GM12875 (cell line): ENCODE data around the gene CGB3.
"Not testable (repeated sequence)": the region's sequence is repeated elsewhere in the genome, so short reads cannot be mapped to it uniquely, and the experiment has no call there.

Source experiments
- H3K4me3 ChIP-seq: one replicate; pipeline ENCODE4 v1.5.1; 2011; ENCODE audit warnings: low read depth, low read length, control low read depth
- TF ChIP-seq, protein P1 (sequence below): IDR thresholded peaks from 2 replicates; pipeline ENCODE4 v1.5.1; 2011; ENCODE audit warnings: low read depth, mild to moderate bottlenecking, control low read depth, inconsistent platforms, low read length, moderate library complexity, borderline replicate concordance; ENCODE audit not compliant: insufficient read depth

The CGB3 gene

DNA sequence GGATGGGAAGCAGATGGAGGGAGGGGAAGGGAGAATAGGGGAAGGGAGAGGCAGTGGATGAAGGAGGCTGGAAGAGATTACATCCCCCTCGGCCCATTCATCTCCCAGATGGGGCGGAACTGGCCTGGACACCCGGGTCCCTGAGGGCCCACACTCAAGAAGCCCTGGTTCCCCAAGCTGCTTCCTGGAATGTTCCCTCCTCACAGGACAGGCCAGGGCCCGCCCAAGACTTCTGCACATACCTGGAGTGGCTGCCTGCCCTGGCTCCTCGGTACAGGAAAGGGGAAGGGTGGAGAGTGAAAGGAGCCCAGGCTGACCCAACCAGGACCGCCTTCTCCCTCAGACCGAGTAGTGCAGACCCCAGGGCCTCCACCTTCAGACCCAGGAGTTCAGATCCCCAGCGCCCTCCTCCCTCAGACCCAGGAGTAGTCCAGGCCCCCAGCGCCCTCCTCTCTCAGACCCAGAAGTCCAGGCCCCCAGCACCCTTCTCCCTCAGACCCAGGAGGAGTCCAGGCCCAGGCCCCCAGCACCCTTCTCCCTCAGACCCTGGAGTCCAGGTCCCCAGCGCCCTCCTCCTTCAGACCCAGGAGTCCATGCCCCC, 40.0 kb upstream of the CGB3 start:
- H3K4me3 ChIP-seq: no peak overlapping the region
- TF ChIP-seq, protein P1, sequence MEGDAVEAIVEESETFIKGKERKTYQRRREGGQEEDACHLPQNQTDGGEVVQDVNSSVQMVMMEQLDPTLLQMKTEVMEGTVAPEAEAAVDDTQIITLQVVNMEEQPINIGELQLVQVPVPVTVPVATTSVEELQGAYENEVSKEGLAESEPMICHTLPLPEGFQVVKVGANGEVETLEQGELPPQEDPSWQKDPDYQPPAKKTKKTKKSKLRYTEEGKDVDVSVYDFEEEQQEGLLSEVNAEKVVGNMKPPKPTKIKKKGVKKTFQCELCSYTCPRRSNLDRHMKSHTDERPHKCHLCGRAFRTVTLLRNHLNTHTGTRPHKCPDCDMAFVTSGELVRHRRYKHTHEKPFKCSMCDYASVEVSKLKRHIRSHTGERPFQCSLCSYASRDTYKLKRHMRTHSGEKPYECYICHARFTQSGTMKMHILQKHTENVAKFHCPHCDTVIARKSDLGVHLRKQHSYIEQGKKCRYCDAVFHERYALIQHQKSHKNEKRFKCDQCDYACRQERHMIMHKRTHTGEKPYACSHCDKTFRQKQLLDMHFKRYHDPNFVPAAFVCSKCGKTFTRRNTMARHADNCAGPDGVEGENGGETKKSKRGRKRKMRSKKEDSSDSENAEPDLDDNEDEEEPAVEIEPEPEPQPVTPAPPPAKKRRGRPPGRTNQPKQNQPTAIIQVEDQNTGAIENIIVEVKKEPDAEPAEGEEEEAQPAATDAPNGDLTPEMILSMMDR: no peak

DNA sequence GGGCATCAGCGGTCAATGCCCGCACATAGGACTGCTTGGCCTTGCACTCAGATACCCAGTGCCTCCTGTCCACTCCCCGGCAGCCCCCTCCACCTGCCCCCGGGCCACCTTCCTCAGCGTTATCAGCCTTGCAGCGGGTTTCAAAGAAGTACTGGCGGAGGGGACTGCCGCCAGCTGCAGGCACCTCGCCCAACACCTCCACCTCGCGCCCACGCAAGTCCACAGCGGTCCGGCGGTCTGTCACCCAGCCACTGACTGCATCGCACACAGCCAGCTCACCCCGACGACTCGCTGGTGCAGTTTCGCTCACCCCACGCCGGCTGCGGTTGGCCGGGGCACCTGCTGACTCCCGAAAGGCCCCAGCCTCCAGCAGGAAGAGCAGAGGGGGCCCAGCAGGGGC, 37.3 kb upstream of the CGB3 start:
- TF ChIP-seq, protein P1: no peak
- H3K4me3 ChIP-seq: no peak overlapping the region

DNA sequence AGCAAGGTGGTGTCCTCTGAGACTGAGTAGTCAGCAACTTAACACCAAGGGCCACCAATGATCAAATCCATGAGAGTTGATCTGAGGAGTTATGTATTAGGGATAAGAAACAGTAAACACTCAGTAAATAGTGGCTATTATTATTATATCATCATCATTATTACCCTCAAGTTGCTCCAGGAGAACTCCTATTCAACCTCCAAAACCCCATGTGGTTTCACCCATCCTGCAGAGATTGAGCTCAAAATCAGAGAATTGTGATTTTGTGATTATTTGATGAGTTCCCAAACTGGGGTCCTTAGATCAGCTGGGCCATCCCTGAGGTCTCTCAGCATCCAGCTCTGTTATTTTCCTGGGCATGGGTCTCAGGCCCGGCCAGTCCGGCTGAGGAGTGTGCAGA, 36.9 kb upstream of the CGB3 start:
- TF ChIP-seq, protein P1: no peak
- no peak overlapping the region for H3K4me3 ChIP-seq

DNA sequence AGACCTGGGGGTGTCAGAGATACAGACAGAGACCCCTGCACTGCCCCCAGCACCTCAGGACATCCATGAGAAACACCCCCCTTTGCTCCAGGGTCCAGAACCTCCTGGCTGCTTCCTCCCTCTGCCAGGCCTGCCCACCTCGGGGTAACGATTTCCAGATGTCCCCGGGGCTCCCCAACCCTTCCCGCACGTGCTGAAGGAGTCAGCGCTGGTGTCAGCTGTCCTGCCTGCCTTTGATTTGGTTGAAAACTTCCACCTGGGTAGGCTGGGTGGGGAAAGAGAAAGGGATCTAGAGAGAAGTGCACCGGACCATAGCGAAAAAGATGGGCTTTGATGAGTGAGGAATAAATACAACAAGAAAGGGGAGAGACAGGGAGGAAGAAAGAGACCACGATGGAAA, 34.9 kb upstream of the CGB3 start:
- TF ChIP-seq, protein P1: no peak
- no peak overlapping the region for H3K4me3 ChIP-seq

DNA sequence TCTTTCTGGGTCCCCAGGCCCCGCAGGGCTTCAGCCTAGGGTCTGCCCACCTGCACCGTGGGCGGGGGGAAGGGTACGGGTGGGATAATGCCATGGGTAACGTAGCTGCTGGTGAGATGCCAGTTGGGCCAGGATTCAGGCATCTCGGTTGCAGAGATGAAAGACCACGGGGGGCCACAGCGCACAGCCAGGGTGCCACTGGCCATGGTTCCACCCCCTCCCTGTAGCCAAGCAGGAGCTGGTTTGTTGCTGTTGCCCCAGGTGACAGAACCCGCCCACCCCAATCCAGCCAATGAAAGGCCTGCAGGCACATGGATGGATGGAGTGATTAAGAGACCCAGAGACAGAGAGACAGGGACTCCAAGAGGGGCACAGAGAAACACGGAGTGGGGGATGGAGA, 34.4 kb upstream of the CGB3 start:
- TF ChIP-seq, protein P1: no peak
- H3K4me3 ChIP-seq: no peak overlapping the region

DNA sequence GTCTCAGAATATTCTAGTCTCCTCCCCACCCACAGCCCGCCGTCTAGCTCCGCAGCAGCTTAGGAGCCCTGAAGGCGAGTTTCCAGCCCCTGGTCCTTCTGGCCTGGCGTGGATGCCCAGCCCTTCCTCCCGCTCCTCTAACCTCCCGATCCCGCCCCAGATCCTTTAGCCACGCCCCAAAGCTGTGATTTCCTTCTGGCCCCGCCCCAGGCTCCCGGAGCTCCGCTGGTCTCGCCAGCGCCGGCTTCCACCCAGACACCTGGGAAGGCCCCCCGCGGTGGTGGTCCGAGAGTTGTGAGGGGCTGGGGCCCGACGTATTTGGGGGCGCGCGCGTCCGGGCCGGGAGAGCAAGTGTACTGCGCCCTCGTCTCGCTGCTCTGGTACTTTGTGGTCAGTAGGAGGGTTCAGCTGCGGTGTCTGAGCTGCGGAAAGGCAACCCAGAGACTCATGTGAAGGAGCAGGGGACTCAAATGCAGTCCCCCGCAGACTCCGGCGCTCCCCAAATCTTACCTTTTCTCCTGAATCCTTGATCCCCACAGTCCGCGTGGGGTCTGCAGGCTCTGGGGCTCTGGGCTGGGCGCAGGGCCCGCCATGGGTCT, 33.6 kb upstream of the CGB3 start, which contains the start of gene CGB7:
Gene CGB7 (minus strand): TSS at position 114 of the 599 bp plus-strand sequence. CDS start 2,374 bp downstream, outside the sequence.
- TF ChIP-seq, protein P1: no peak
- no peak within 1 kb of the TSS for H3K4me3 ChIP-seq

DNA sequence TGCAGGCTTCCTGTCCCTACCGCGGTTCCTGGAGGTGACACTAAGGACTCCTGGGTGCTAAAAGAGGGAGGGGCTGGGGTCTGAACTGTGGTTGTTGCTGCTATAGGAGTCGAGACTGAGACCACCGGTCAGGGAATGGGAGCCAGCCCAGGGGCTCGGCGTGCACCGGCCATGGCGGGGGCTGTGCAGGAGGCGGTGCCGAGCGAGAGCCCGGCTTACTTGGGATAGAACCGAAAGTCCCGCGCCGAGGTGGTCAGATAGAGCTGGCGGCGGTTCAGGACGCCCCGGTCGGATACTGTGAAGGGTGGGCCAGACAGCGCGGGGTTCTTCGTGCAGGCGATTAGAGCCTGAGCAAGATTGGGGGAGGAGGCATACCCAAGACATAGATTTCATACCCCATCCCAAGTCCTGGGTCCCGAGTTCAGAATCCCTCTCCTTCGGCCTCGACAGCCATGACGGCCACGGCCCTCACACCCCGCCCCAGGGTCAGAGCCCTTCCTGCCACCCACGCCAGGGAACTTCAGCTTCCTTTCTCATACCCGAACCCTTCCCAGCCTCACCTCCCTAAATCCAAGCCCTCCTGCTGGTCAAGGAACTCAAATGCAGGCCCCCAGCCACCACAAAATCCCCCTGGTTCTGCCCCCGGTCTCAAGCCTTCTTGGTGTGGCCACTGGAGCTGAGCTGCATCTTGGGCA, 32.9 kb upstream of the CGB3 start:
- H3K4me3 ChIP-seq: not testable (repeated sequence)
